DOHH2 (cell line): Measurements from ENCODE around the gene COL5A1.

Experiments used
- H3F3A ChIP-seq: fragments of 200-600 bp; sonication (generic), shearing (Covaris generic); 2 replicates; pipeline ENCODE4 v1.6.0; 2016; ENCODE audit warnings: antibody characterized with exemption, mild to moderate bottlenecking; ENCODE audit not compliant: control insufficient read depth, insufficient read depth
- H3K27ac ChIP-seq: fragments of 200-600 bp; sonication (generic); 2 replicates; pipeline ENCODE4 v1.5.1; 2014; ENCODE audit warnings: low read depth, mild to moderate bottlenecking, low read length, moderate library complexity
- H3K27me3 ChIP-seq: fragments of 200-600 bp; sonication (generic); 2 replicates; pipeline ENCODE4 v1.6.1; 2014; ENCODE audit warnings: mild to moderate bottlenecking, low read length, mixed read lengths; ENCODE audit not compliant: control insufficient read depth
- H3K36me3 ChIP-seq: fragments of 200-600 bp; sonication (generic); 2 replicates; pipeline ENCODE4 v1.6.1; 2014; ENCODE audit warnings: mild to moderate bottlenecking, low read length, moderate library complexity, mixed read lengths; ENCODE audit not compliant: control insufficient read depth
- H3K4me1 ChIP-seq: fragments of 200-600 bp; sonication (generic); 2 replicates; pipeline ENCODE4 v1.6.1; 2014; ENCODE audit warnings: mild to moderate bottlenecking, low read length, mixed read lengths; ENCODE audit not compliant: control insufficient read depth
- H3K4me2 ChIP-seq: fragments of 200-600 bp; sonication (generic); 2 replicates; pipeline ENCODE4 v1.6.0; 2014; ENCODE audit warnings: mild to moderate bottlenecking, low read length, moderate library complexity
- H3K4me3 ChIP-seq: fragments of 200-600 bp; sonication (generic); 2 replicates; pipeline ENCODE4 v1.5.1; 2014; ENCODE audit warnings: mild to moderate bottlenecking, low read length, mixed read lengths
- H3K79me2 ChIP-seq: fragments of 200-600 bp; sonication (generic); 2 replicates; pipeline ENCODE4 v1.6.1; 2014; ENCODE audit warnings: mild to moderate bottlenecking, low read length, mixed read lengths; ENCODE audit not compliant: control insufficient read depth
- H3K9me2 ChIP-seq: fragments of 200-600 bp; sonication (generic); replicated peaks from 2 replicates; pipeline ENCODE4 v1.6.1; 2014; ENCODE audit warnings: mild to moderate bottlenecking, low read length, mixed read lengths; ENCODE audit not compliant: control insufficient read depth
- H3K9me3 ChIP-seq: fragments of 200-600 bp; sonication (generic); 2 replicates; pipeline ENCODE4 v1.6.1; 2014; ENCODE audit warnings: antibody characterized with exemption, low read length, mixed read lengths; ENCODE audit not compliant: control insufficient read depth, insufficient read depth
- H4K20me1 ChIP-seq: fragments of 200-600 bp; sonication (generic); 2 replicates; pipeline ENCODE4 v1.6.0; 2014; ENCODE audit warnings: low read depth, mild to moderate bottlenecking, antibody characterized with exemption, low read length, moderate library complexity; ENCODE audit not compliant: control insufficient read depth, insufficient read depth
- CTCF ChIP-seq: fragments of 200-600 bp; sonication (generic); IDR thresholded peaks from one replicate; pipeline ENCODE4 v1.5.1; 2014; ENCODE audit warnings: antibody characterized with exemption, mild to moderate bottlenecking, low read depth, low read length; ENCODE audit not compliant: poor library complexity, severe bottlenecking
- EZH2phosphoT487 ChIP-seq: fragments of 200-600 bp; sonication (generic); IDR thresholded peaks from 2 replicates; pipeline ENCODE4 v1.6.1; 2017; ENCODE audit warnings: borderline replicate concordance, mild to moderate bottlenecking, antibody characterized with exemption, low read length, moderate library complexity, mixed read lengths

COL5A1 gene

GRCh38 chr9:134618163-134618832 lies 23.3 kb upstream of the COL5A1 start:
- H4K20me1 ChIP-seq, result no peaks in the 10 kb centered on the region
- H3K9me3 ChIP-seq, result no peaks in the 10 kb centered on the region
- H3K79me2 ChIP-seq, result no peaks in the 10 kb centered on the region
- no peaks in the 10 kb centered on the region for H3K4me1 ChIP-seq
- H3K4me3 ChIP-seq, result no peak overlapping the region
- no peak overlapping the region for H3K27ac ChIP-seq
- H3K4me2 ChIP-seq, result no peak overlapping the region
- H3K36me3 ChIP-seq, result no peaks in the 10 kb centered on the region
- H3K9me2 ChIP-seq, result no peaks in the 10 kb centered on the region
- TF ChIP-seq EZH2phosphoT487 (no peak), CTCF (no peak)
- no peaks in the 10 kb centered on the region for H3K27me3 ChIP-seq
- no peaks in the 10 kb centered on the region for H3F3A ChIP-seq

GRCh38 chr9:134618833-134619447 lies 22.7 kb upstream of the COL5A1 start:
- H3K9me3 ChIP-seq, result no peaks in the 10 kb centered on the region
- no peak overlapping the region for H3K4me3 ChIP-seq
- TF ChIP-seq EZH2phosphoT487 (no peak), CTCF (no peak)
- no peaks in the 10 kb centered on the region for H3K36me3 ChIP-seq
- no peaks in the 10 kb centered on the region for H3F3A ChIP-seq
- H3K4me1 ChIP-seq, result no peaks in the 10 kb centered on the region
- H4K20me1 ChIP-seq, result no peaks in the 10 kb centered on the region
- H3K9me2 ChIP-seq, result no peaks in the 10 kb centered on the region
- no peaks in the 10 kb centered on the region for H3K79me2 ChIP-seq
- no peak overlapping the region for H3K27ac ChIP-seq
- no peaks in the 10 kb centered on the region for H3K27me3 ChIP-seq
- H3K4me2 ChIP-seq, result no peak overlapping the region

GRCh38 chr9:134619448-134619982 lies 22.1 kb upstream of the COL5A1 start:
- no peaks in the 10 kb centered on the region for H3K27me3 ChIP-seq
- no peaks in the 10 kb centered on the region for H3K36me3 ChIP-seq
- no peak overlapping the region for H3K4me3 ChIP-seq
- TF ChIP-seq EZH2phosphoT487, result no peak
- TF ChIP-seq CTCF, result no peak
- no peaks in the 10 kb centered on the region for H3K4me1 ChIP-seq
- H3K9me2 ChIP-seq, result no peaks in the 10 kb centered on the region
- no peak overlapping the region for H3K4me2 ChIP-seq
- H3K9me3 ChIP-seq, result no peaks in the 10 kb centered on the region
- no peaks in the 10 kb centered on the region for H3K79me2 ChIP-seq
- no peaks in the 10 kb centered on the region for H4K20me1 ChIP-seq
- H3F3A ChIP-seq, result no peaks in the 10 kb centered on the region
- H3K27ac ChIP-seq, result no peak overlapping the region
